Gastrocnemius medialis (tissue), 4 donors: Measurements from ENCODE around the gene PSMB2.

Source experiments
- CTCF ChIP-seq, 5 experiments: fragments of 450-650 bp in 3 of 5; fragments of 200-600 bp in 2 of 5; sonication (generic) in 2 of 5; IDR thresholded peaks in 4 of 5; conservative IDR thresholded peaks in 1 of 5; 1 replicate in 4 of 5; 2 replicates in 1 of 5; pipeline ENCODE4 v1.5.1; 2016 to 2019; ENCODE audit warnings: antibody characterized with exemption in 5 of 5, mild to moderate bottlenecking in 3 of 5, moderate library complexity in 3 of 5
- POLR2A ChIP-seq, 2 donors: fragments of 450-650 bp; IDR thresholded peaks; one replicate each; pipeline ENCODE4 v1.6.1; 2017; ENCODE audit warnings: antibody characterized with exemption in 2 of 2, mild to moderate bottlenecking in 2 of 2, moderate library complexity in 2 of 2

- TF ChIP-seq CTCF (IDR thresholded peaks at IDR 0.05 in 4 of 5, conservative IDR thresholded peaks at IDR 0.05 in 1 of 5) (no peak), POLR2A (IDR thresholded peaks at IDR 0.05) (no peak)
Observed at GRCh38 chr1:35577071-35577998, 64.0 kb downstream of the PSMB2 start.
